Immature natural killer cell (primary cell): ENCODE measurements around the gene RNF157. TPM values are rescaled to one million over a fixed set of nuclear protein-coding genes. Genes with fewer than 3 reads are reported as not detected.
A peak's percentile ranks its signal among the peaks of the same experiment; 100 is the strongest.
"Not testable (repeated sequence)": the region's sequence is repeated elsewhere in the genome, so short reads cannot be mapped to it uniquely, and the experiment has no call there.

ENCODE experiments used
- DNase-seq, 3 donors: peaks; one replicate each; pipeline ENCODE4 v3.0.0; 2022; ENCODE audit warnings: mixed read lengths in 1 of 3
- H3K27ac Mint-ChIP-seq, 6 donors: one replicate each; pipeline ENCODE4 v1.8.0; 2020; ENCODE audit warnings: mixed read lengths in 6 of 6, mild to moderate bottlenecking in 5 of 6, inconsistent platforms in 4 of 6, moderate library complexity in 3 of 6
- H3K27me3 Mint-ChIP-seq, 3 donors: one replicate each; pipeline ENCODE4 v1.8.0; 2020 to 2021; ENCODE audit warnings: low read depth in 3 of 3, mild to moderate bottlenecking in 3 of 3, mixed read lengths in 3 of 3, moderate library complexity in 3 of 3, inconsistent platforms in 1 of 3
- H3K36me3 Mint-ChIP-seq, 3 donors: one replicate each; pipeline ENCODE4 v1.8.0; 2020; ENCODE audit warnings: mixed read lengths in 3 of 3, inconsistent platforms in 2 of 3, mild to moderate bottlenecking in 2 of 3
- H3K4me1 Mint-ChIP-seq, 2 donors: one replicate each; pipeline ENCODE4 v1.8.0; 2020; ENCODE audit warnings: inconsistent platforms in 2 of 2, mild to moderate bottlenecking in 2 of 2, mixed read lengths in 2 of 2, moderate library complexity in 1 of 2
- H3K4me3 Mint-ChIP-seq, 5 donors: one replicate each; pipeline ENCODE4 v1.8.0; 2020; ENCODE audit warnings: mild to moderate bottlenecking in 5 of 5, mixed read lengths in 5 of 5, inconsistent platforms in 3 of 5, moderate library complexity in 3 of 5
- H3K9me3 Mint-ChIP-seq, 6 donors: one replicate each; pipeline ENCODE4 v1.8.0; 2020; ENCODE audit warnings: mild to moderate bottlenecking in 6 of 6, mixed read lengths in 6 of 6, inconsistent platforms in 4 of 6, moderate library complexity in 3 of 6
- polyA plus RNA-seq, 3 donors: library from polyadenylated mRNA; unstranded; fragments of 300-500 nt; fragmentation: Illumina TruSeq; gene quantifications; one replicate each; pipeline ENCODE4 v1.2.3, GENCODE V29; 2021

Gene RNF157
- polyA plus RNA-seq, 3 donors from 2014 or later = 0.69 to 3.0 (median 1.2) TPM

GRCh38 chr17:76219670-76220383, 20.5 kb downstream of the RNF157 start:
- no peak for DNase-seq
- Mint-ChIP-seq H3K4me3 (no peak overlapping the region), H3K4me1 (no peaks in the 10 kb centered on the region), H3K36me3 (no peaks in the 10 kb centered on the region), H3K9me3 (no peaks in the 10 kb centered on the region), H3K27ac (no peak overlapping the region), H3K27me3 (no peaks in the 10 kb centered on the region)

- DNase-seq = no peak
- no peaks in the 10 kb centered on the region for H3K36me3 Mint-ChIP-seq
- no peaks in the 10 kb centered on the region for H3K9me3 Mint-ChIP-seq
- H3K4me1 Mint-ChIP-seq = no peaks in the 10 kb centered on the region
- no peak overlapping the region for H3K27ac Mint-ChIP-seq
- no peak overlapping the region for H3K4me3 Mint-ChIP-seq
- no peaks in the 10 kb centered on the region for H3K27me3 Mint-ChIP-seq
Measured at GRCh38 chr17:76217081-76217480, 23.2 kb downstream of the RNF157 start.

GRCh38 chr17:76213491-76213890, 26.8 kb downstream of the RNF157 start:
- no peak overlapping the region for H3K27ac Mint-ChIP-seq
- peaks cover 0 to under 1% of the 10 kb centered on the region in 2 donors for H3K4me1 Mint-ChIP-seq
- no peaks in the 10 kb centered on the region for H3K9me3 Mint-ChIP-seq
- H3K36me3 Mint-ChIP-seq = peaks cover 0 to 4% (median 0%) of the 10 kb centered on the region in 3 donors
- no peak for DNase-seq
- peaks cover 0 to 3% (median 0%) of the 10 kb centered on the region in 3 donors for H3K27me3 Mint-ChIP-seq
- H3K4me3 Mint-ChIP-seq = no peak overlapping the region

- peaks cover 4 to 11% (median 7%) of the 10 kb centered on the region in 3 donors for H3K36me3 Mint-ChIP-seq
- no peak for DNase-seq
- no peak overlapping the region for H3K4me3 Mint-ChIP-seq
- H3K27ac Mint-ChIP-seq = peak overlapping the region in 1 of 6 donors; percentile 43
- H3K9me3 Mint-ChIP-seq = no peaks in the 10 kb centered on the region
- H3K27me3 Mint-ChIP-seq = peaks cover 0 to 5% (median 3%) of the 10 kb centered on the region in 3 donors
- peaks cover 5 to 14% of the 10 kb centered on the region in 2 donors for H3K4me1 Mint-ChIP-seq
Measured at GRCh38 chr17:76208120-76208519, 32.2 kb downstream of the RNF157 start.

- Mint-ChIP-seq H3K9me3 (no peaks in the 10 kb centered on the region), H3K4me1 (peaks cover 5 to 14% of the 10 kb centered on the region in 2 donors), H3K27ac (peak overlapping the region in 2 of 6 donors; percentile 18 to 60), H3K4me3 (no peak overlapping the region), H3K36me3 (peaks cover 4 to 11% (median 7%) of the 10 kb centered on the region in 3 donors), H3K27me3 (peaks cover 0 to 5% (median 3%) of the 10 kb centered on the region in 3 donors)
- no peak for DNase-seq
Measured at GRCh38 chr17:76207275-76208059, 32.8 kb downstream of the RNF157 start.

- H3K4me1 Mint-ChIP-seq = peaks cover 5 to 14% of the 10 kb centered on the region in 2 donors
- H3K27ac Mint-ChIP-seq, H3K9me3 Mint-ChIP-seq, H3K4me3 Mint-ChIP-seq, H3K36me3 Mint-ChIP-seq, H3K27me3 Mint-ChIP-seq, DNase-seq: not testable (repeated sequence)
Measured at GRCh38 chr17:76205542-76206144, 34.6 kb downstream of the RNF157 start.

- H3K9me3 Mint-ChIP-seq = no peaks in the 10 kb centered on the region
- H3K36me3 Mint-ChIP-seq = peaks cover 4 to 10% (median 7%) of the 10 kb centered on the region in 3 donors
- H3K27ac Mint-ChIP-seq = no peak overlapping the region
- no peak overlapping the region for H3K4me3 Mint-ChIP-seq
- no peak for DNase-seq
- peaks cover 5 to 14% of the 10 kb centered on the region in 2 donors for H3K4me1 Mint-ChIP-seq
- H3K27me3 Mint-ChIP-seq = peaks cover 0 to 3% (median 2%) of the 10 kb centered on the region in 3 donors
Measured at GRCh38 chr17:76204277-76204676, 36.0 kb downstream of the RNF157 start.

GRCh38 chr17:76200354-76200753, 39.9 kb downstream of the RNF157 start:
- Mint-ChIP-seq H3K27ac (peak overlapping the region in 1 of 6 donors; percentile 21), H3K4me1 (no peaks in the 10 kb centered on the region), H3K4me3 (no peak overlapping the region), H3K27me3 (peaks cover 0 to 2% (median 0%) of the 10 kb centered on the region in 3 donors), H3K36me3 (peaks cover 4 to 14% (median 7%) of the 10 kb centered on the region in 3 donors), H3K9me3 (no peaks in the 10 kb centered on the region)
- no peak for DNase-seq

- Mint-ChIP-seq H3K9me3 (no peaks in the 10 kb centered on the region), H3K27ac (no peak overlapping the region), H3K36me3 (peaks cover 4 to 14% (median 7%) of the 10 kb centered on the region in 3 donors), H3K4me1 (no peaks in the 10 kb centered on the region), H3K27me3 (peaks cover 0 to 2% (median 0%) of the 10 kb centered on the region in 3 donors), H3K4me3 (no peak overlapping the region)
- no peak for DNase-seq
Measured at GRCh38 chr17:76199469-76199868, 40.8 kb downstream of the RNF157 start.

GRCh38 chr17:76198702-76199101, 41.6 kb downstream of the RNF157 start:
- no peak overlapping the region for H3K27ac Mint-ChIP-seq
- peaks cover 0 to 2% (median 0%) of the 10 kb centered on the region in 3 donors for H3K27me3 Mint-ChIP-seq
- H3K9me3 Mint-ChIP-seq = no peaks in the 10 kb centered on the region
- no peak overlapping the region for H3K4me3 Mint-ChIP-seq
- H3K36me3 Mint-ChIP-seq = peaks cover 0 to 7% (median 0%) of the 10 kb centered on the region in 3 donors
- H3K4me1 Mint-ChIP-seq = peaks cover 2 to 6% of the 10 kb centered on the region in 2 donors
- DNase-seq = no peak

GRCh38 chr17:76197911-76198310, 42.4 kb downstream of the RNF157 start:
- Mint-ChIP-seq H3K4me1 (peaks cover 9 to 13% of the 10 kb centered on the region in 2 donors), H3K27ac (no peak overlapping the region), H3K9me3 (no peaks in the 10 kb centered on the region), H3K27me3 (peaks cover 0 to 2% (median 0%) of the 10 kb centered on the region in 3 donors), H3K4me3 (no peak overlapping the region), H3K36me3 (peaks cover 0 to 7% (median 0%) of the 10 kb centered on the region in 3 donors)
- no peak for DNase-seq

- Mint-ChIP-seq H3K9me3 (no peaks in the 10 kb centered on the region), H3K27ac (no peak overlapping the region), H3K27me3 (peaks cover 0 to 2% (median 0%) of the 10 kb centered on the region in 3 donors), H3K4me1 (peaks cover 21 to 26% of the 10 kb centered on the region in 2 donors), H3K36me3 (peaks cover 0 to 7% (median 0%) of the 10 kb centered on the region in 3 donors), H3K4me3 (no peak overlapping the region)
- DNase-seq = no peak
Measured at GRCh38 chr17:76196675-76197074, 43.6 kb downstream of the RNF157 start.

- no peak overlapping the region for H3K27ac Mint-ChIP-seq
- H3K36me3 Mint-ChIP-seq = peaks cover 0 to 7% (median 0%) of the 10 kb centered on the region in 3 donors
- peaks cover 0 to 2% (median 0%) of the 10 kb centered on the region in 3 donors for H3K27me3 Mint-ChIP-seq
- H3K4me1 Mint-ChIP-seq = peaks cover 31 to 33% of the 10 kb centered on the region in 2 donors
- DNase-seq = no peak
- H3K9me3 Mint-ChIP-seq = no peaks in the 10 kb centered on the region
- H3K4me3 Mint-ChIP-seq = no peak overlapping the region
Measured at GRCh38 chr17:76195281-76196096, 44.8 kb downstream of the RNF157 start.
